ENCODE results near the gene GMDS.

DNA sequence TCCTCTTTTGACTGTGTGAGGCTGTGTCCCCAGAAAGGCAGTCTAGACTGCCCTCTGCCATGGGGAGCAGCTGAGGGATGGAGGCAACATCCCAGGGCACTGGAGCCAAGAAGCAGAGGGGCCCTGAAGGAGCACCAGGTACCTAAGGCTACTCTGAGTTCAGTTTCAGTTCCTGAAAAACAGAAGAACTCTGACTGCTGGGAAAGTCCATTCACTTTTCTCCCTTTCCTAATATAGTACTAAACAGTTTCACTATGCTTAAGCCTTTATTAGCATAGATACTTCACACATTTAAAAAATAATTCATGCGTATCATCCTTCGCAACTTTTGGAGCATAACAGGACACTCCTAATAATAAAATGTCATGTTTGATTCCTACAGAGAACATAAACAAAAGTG lies 505.7 kb downstream of the GMDS start:
- TF ChIP-seq EZH2phosphoT487 (IDR thresholded peaks at IDR 0.05; ENCODE audit: insufficient read depth, low read depth) = no peak
- no peak for TF ChIP-seq EZH2 (IDR thresholded peaks at IDR 0.05; ENCODE audit: insufficient read depth, poor library complexity, severe bottlenecking)
